CD14-positive monocyte (primary cell): ENCODE measurements around the gene IL4R. TPM values are rescaled to one million over a fixed set of nuclear protein-coding genes. Genes with fewer than 3 reads are reported as not detected.

Experiments
- DNase-seq, 3 donors: peaks; one replicate each; pipeline ENCODE4 v3.0.0-alpha.2; 2011 to 2022
- H2AFZ ChIP-seq: 2 replicates; pipeline ENCODE4 v1.6.0; 2012; ENCODE audit warnings: mild to moderate bottlenecking, low read depth, low read length, inconsistent platforms; ENCODE audit not compliant: insufficient read depth, poor library complexity, severe bottlenecking
- H3K27ac ChIP-seq, 2 donors: 1 replicate in 1 of 2; 2 replicates in 1 of 2; pipeline ENCODE4 v1.5.1; 2012 to 2013; ENCODE audit warnings: low read length in 2 of 2, control low read depth in 1 of 2, inconsistent platforms in 1 of 2, low read depth in 1 of 2, mild to moderate bottlenecking in 1 of 2
- H3K27me3 ChIP-seq, 2 donors: one replicate each; pipeline versions ENCODE4 v1.6.0 to v1.6.1; 2011 to 2013; ENCODE audit warnings: low read length in 2 of 2; ENCODE audit not compliant: control insufficient read depth in 2 of 2, insufficient read depth in 2 of 2
- H3K36me3 ChIP-seq, 2 donors: replicated peaks in 1 of 2; 1 replicate in 1 of 2; 2 replicates in 1 of 2; pipeline versions ENCODE4 v1.5.1 to v1.6.1; 2012 to 2013; ENCODE audit warnings: low read length in 2 of 2, control low read depth in 1 of 2, inconsistent platforms in 1 of 2, mild to moderate bottlenecking in 1 of 2; ENCODE audit not compliant: insufficient read depth in 2 of 2, control insufficient read depth in 1 of 2
- H3K4me1 ChIP-seq, 2 donors: 1 replicate in 1 of 2; 2 replicates in 1 of 2; pipeline versions ENCODE4 v1.5.1 to v1.6.1; 2012 to 2013; ENCODE audit warnings: low read length in 2 of 2, control low read depth in 1 of 2, inconsistent platforms in 1 of 2, mild to moderate bottlenecking in 1 of 2, moderate library complexity in 1 of 2; ENCODE audit not compliant: insufficient read depth in 2 of 2, control insufficient read depth in 1 of 2
- H3K4me2 ChIP-seq: replicated peaks from 2 replicates; pipeline ENCODE3; 2012; ENCODE audit warnings: low read length, moderate library complexity, mild to moderate bottlenecking; ENCODE audit not compliant: poor library complexity, severe bottlenecking; ENCODE audit errors: extremely low read depth
- H3K4me3 ChIP-seq, 3 experiments: fragments of 200-600 bp in 1 of 3; sonication (generic) in 1 of 3; replicated peaks in 1 of 3; 1 replicate in 2 of 3; 2 replicates in 1 of 3; pipeline ENCODE4 v1.5.1; 2011 to 2013; ENCODE audit warnings: low read length in 3 of 3, mild to moderate bottlenecking in 3 of 3, control low read depth in 2 of 3, low read depth in 2 of 3, inconsistent platforms in 1 of 3, moderate library complexity in 1 of 3
- H3K79me2 ChIP-seq: 2 replicates; pipeline ENCODE4 v1.6.0; 2012; ENCODE audit warnings: mild to moderate bottlenecking, control low read depth, inconsistent platforms, low read length, moderate library complexity; ENCODE audit not compliant: insufficient read depth
- H3K9ac ChIP-seq: 2 replicates; pipeline ENCODE4 v1.6.0; 2017; ENCODE audit warnings: low read length, mild to moderate bottlenecking; ENCODE audit not compliant: insufficient read depth, poor library complexity, severe bottlenecking
- H3K9me3 ChIP-seq, 2 donors: replicated peaks in 1 of 2; 1 replicate in 1 of 2; 2 replicates in 1 of 2; pipeline versions ENCODE4 v1.5.1 to v1.6.1; 2012 to 2013; ENCODE audit warnings: low read length in 2 of 2, control low read depth in 1 of 2; ENCODE audit not compliant: control insufficient read depth in 1 of 2, insufficient read depth in 1 of 2
- H4K20me1 ChIP-seq: 2 replicates; pipeline ENCODE4 v1.6.0; 2012; ENCODE audit warnings: mild to moderate bottlenecking, low read length, control low read depth, moderate library complexity; ENCODE audit not compliant: insufficient read depth
- H3K27ac Mint-ChIP-seq, 7 donors: one replicate each; pipeline ENCODE4 v1.8.0; 2020; ENCODE audit warnings: mild to moderate bottlenecking in 7 of 7, mixed read lengths in 7 of 7, moderate library complexity in 6 of 7, inconsistent platforms in 2 of 7
- H3K27me3 Mint-ChIP-seq, 3 donors: one replicate each; pipeline ENCODE4 v1.8.0; 2021 to 2022; ENCODE audit warnings: low read depth in 3 of 3, mild to moderate bottlenecking in 3 of 3, mixed read lengths in 3 of 3, moderate library complexity in 3 of 3, inconsistent platforms in 1 of 3
- H3K36me3 Mint-ChIP-seq, 2 donors: one replicate each; pipeline ENCODE4 v1.8.0; 2020; ENCODE audit warnings: mixed read lengths in 2 of 2, inconsistent platforms in 1 of 2, mild to moderate bottlenecking in 1 of 2
- H3K4me1 Mint-ChIP-seq: one replicate; pipeline ENCODE4 v1.8.0; 2020; ENCODE audit warnings: mild to moderate bottlenecking, mixed read lengths
- H3K4me3 Mint-ChIP-seq, 2 donors: one replicate each; pipeline ENCODE4 v1.8.0; 2020; ENCODE audit warnings: mild to moderate bottlenecking in 2 of 2, mixed read lengths in 2 of 2, moderate library complexity in 1 of 2
- H3K9me3 Mint-ChIP-seq, 7 donors: one replicate each; pipeline ENCODE4 v1.8.0; 2020 to 2022; ENCODE audit warnings: mixed read lengths in 7 of 7, mild to moderate bottlenecking in 6 of 7, moderate library complexity in 6 of 7, inconsistent platforms in 2 of 7
- CTCF ChIP-seq: fragments of 200-600 bp; IDR thresholded peaks from one replicate; pipeline ENCODE4 v1.8.0; 2022; ENCODE audit warnings: antibody characterized with exemption, mild to moderate bottlenecking
- WGBS: methylation state at CpG from one replicate; pipeline ENCODE4 v1.1.5; 2013; ENCODE audit warnings: missing lambda C conversion rate; ENCODE audit not compliant: insufficient coverage; 5-methylcytosine and 5-hydroxymethylcytosine counted together
- intact Hi-C, 2 donors: fragments of 100-400 bp; cut with micrococcal nuclease; formaldehyde crosslinking; loops; one replicate each; pipeline versions ENCODE4 v1.15.0 to v1.15.1; 2023
- polyA plus RNA-seq, 3 donors: library from polyadenylated mRNA; depleted of rRNA in 1 of 3; unstranded in 2 of 3; stranded (reverse) in 1 of 3; fragments of 300-500 nt in 2 of 3; fragments of >200 nt in 1 of 3; fragmentation: Illumina TruSeq in 2 of 3; gene quantifications; 1 replicate in 2 of 3; 2 replicates in 1 of 3; pipeline ENCODE4 v1.2.3, GENCODE V29; 2012 to 2021

IL4R gene
- polyA plus RNA-seq, 3 donors, result 25.1 to 80.4 (median 35.6) TPM

GRCh38 chr16:27400751-27401620 is 87.2 kb downstream of the IL4R start:
- intact Hi-C loops, result loop anchor here in 1 of 2 donors (2.0 to 10.0 kb wide), 2 partner anchors 14 to 76 kb away; no protein-coding TSS in a partner anchor
- no peaks in the 10 kb centered on the region for H3K79me2 ChIP-seq
- H4K20me1 ChIP-seq, result no peaks in the 10 kb centered on the region
- no peaks in the 10 kb centered on the region for H3K9me3 ChIP-seq
- H3K36me3 ChIP-seq, result no peaks in the 10 kb centered on the region
- WGBS, result 20% methylated on average over 5 of the region's 11 CpGs
- H3K4me2 ChIP-seq, result peak overlapping the region; percentile 13
- H3K4me3 Mint-ChIP-seq, result peak overlapping the region in 1 of 2 donors; percentile 51
- H3K4me3 ChIP-seq, result peak overlapping the region in 1 of 3 experiments; percentile 62
- H3K27ac Mint-ChIP-seq, result peak overlapping the region; percentile 48 to 91 (median 80)
- H3K4me1 Mint-ChIP-seq, result peaks cover 61% of the 10 kb centered on the region
- peaks cover 0 to 4% (median 0%) of the 10 kb centered on the region in 7 donors for H3K9me3 Mint-ChIP-seq
- H2AFZ ChIP-seq, result no peak overlapping the region
- peak overlapping the region; percentile 47 to 58 for H3K27ac ChIP-seq
- H3K27me3 ChIP-seq, result no peaks in the 10 kb centered on the region
- H3K36me3 Mint-ChIP-seq, result peaks cover 0 to 11% of the 10 kb centered on the region in 2 donors
- DNase-seq, result peak in 2 of 3 donors; percentile 55 to 72
- peaks cover 59 to 67% of the 10 kb centered on the region in 2 donors for H3K4me1 ChIP-seq
- peaks cover 5 to 14% (median 9%) of the 10 kb centered on the region in 3 donors for H3K27me3 Mint-ChIP-seq
- H3K9ac ChIP-seq, result no peak overlapping the region
- TF ChIP-seq CTCF, result no peak

GRCh38 chr16:27401768-27402568 is 88.2 kb downstream of the IL4R start, which contains the start of gene IL21R:
Gene IL21R, plus strand, starts transcription at chr16:27402174. Its CDS starts 27,898 bp downstream, at chr16:27430072.
- DNase-seq, result peak; percentile 74 to 90 (median 85)
- peaks cover 67% of the 10 kb centered on the region for H3K4me1 Mint-ChIP-seq
- no peak for TF ChIP-seq CTCF
- peaks cover 4 to 14% (median 14%) of the 10 kb centered on the region in 3 donors for H3K27me3 Mint-ChIP-seq
- peak within 1 kb of the TSS; percentile 80 to 91 (median 88) for H3K27ac Mint-ChIP-seq
- Histone ChIP-seq H3K27ac (peak within 1 kb of the TSS; percentile 47 to 62), H3K79me2 (no peaks in the 10 kb centered on the region), H3K9me3 (no peaks in the 10 kb centered on the region), H2AFZ (peak within 1 kb of the TSS; percentile 79), H4K20me1 (no peaks in the 10 kb centered on the region), H3K4me2 (peak within 1 kb of the TSS; percentile 69), H3K4me1 (peaks cover 59 to 67% of the 10 kb centered on the region in 2 donors), H3K36me3 (no peaks in the 10 kb centered on the region), H3K9ac (peak within 1 kb of the TSS; percentile 55), H3K4me3 (peak within 1 kb of the TSS; percentile 2 to 62 (median 30)), H3K27me3 (no peaks in the 10 kb centered on the region)
- peaks cover 0 to 6% (median 0%) of the 10 kb centered on the region in 7 donors for H3K9me3 Mint-ChIP-seq
- 8% methylated on average over 18 of the region's 23 CpGs for WGBS
- H3K36me3 Mint-ChIP-seq, result peaks cover 2 to 11% of the 10 kb centered on the region in 2 donors
- peak within 1 kb of the TSS; percentile 71 to 95 for H3K4me3 Mint-ChIP-seq
- intact Hi-C loops, result loop anchor here in 1 of 2 donors (2.0 to 10.0 kb wide), 3 partner anchors 13 to 77 kb away; no protein-coding TSS in a partner anchor
